Measurements from ENCODE around the gene INSIG1. TPM values are rescaled to one million over a fixed set of nuclear protein-coding genes. Genes with fewer than 3 reads are reported as not detected.
A peak's percentile ranks its signal among the peaks of the same experiment; 100 is the strongest.

The INSIG1 gene
- 114 and 316 TPM in 2 replicates for total RNA-seq (2012; rRNA removed)

- Histone ChIP-seq H3K36me3 (ENCODE audit: insufficient read depth, low read length) (peaks cover 20% of the 10 kb centered on the region), H3K9me3 (replicated peaks; ENCODE audit: low read length) (no peaks in the 10 kb centered on the region), H3K4me3 (ENCODE audit: low read length) (peak within 1 kb of the TSS; percentile 85), H3K4me1 (ENCODE audit: control insufficient read depth, insufficient read depth, low read length) (peaks cover 33% of the 10 kb centered on the region), H3K4me2 (ENCODE audit: low read length) (peak within 1 kb of the TSS; percentile 99), H3K9ac (ENCODE audit: low read depth, low read length) (peak within 1 kb of the TSS; percentile 90), H3K27me3 (ENCODE audit: control insufficient read depth, insufficient read depth, low read length) (no peaks in the 10 kb centered on the region)
Observed at GRCh38 chr7:155297517-155298287, at the start of gene INSIG1. INSIG1 (plus strand) TSS chr7:155297878; CDS start chr7:155298286, 408 bp downstream.

- Histone ChIP-seq H3K4me1 (ENCODE audit: control insufficient read depth, insufficient read depth, low read length) (peaks cover 10% of the 10 kb centered on the region), H3K4me3 (ENCODE audit: low read length) (no peak overlapping the region), H3K27me3 (ENCODE audit: control insufficient read depth, insufficient read depth, low read length) (peaks cover 13% of the 10 kb centered on the region), H3K36me3 (ENCODE audit: insufficient read depth, low read length) (no peaks in the 10 kb centered on the region), H3K9ac (ENCODE audit: low read depth, low read length) (no peak overlapping the region), H3K9me3 (replicated peaks; ENCODE audit: low read length) (no peaks in the 10 kb centered on the region), H3K4me2 (ENCODE audit: low read length) (no peak overlapping the region)
Observed at GRCh38 chr7:155248366-155248756, 49.3 kb upstream of the INSIG1 start.

- Histone ChIP-seq H3K27me3 (ENCODE audit: control insufficient read depth, insufficient read depth, low read length) (peaks cover 21% of the 10 kb centered on the region), H3K4me1 (ENCODE audit: control insufficient read depth, insufficient read depth, low read length) (peaks cover 10% of the 10 kb centered on the region), H3K4me3 (ENCODE audit: low read length) (no peak overlapping the region), H3K36me3 (ENCODE audit: insufficient read depth, low read length) (no peaks in the 10 kb centered on the region), H3K9ac (ENCODE audit: low read depth, low read length) (no peak overlapping the region), H3K4me2 (ENCODE audit: low read length) (no peak overlapping the region), H3K9me3 (replicated peaks; ENCODE audit: low read length) (no peaks in the 10 kb centered on the region)
Observed at GRCh38 chr7:155251831-155252230, 45.8 kb upstream of the INSIG1 start.

- Histone ChIP-seq H3K4me2 (ENCODE audit: low read length) (peak overlapping the region; percentile 6), H3K27me3 (ENCODE audit: control insufficient read depth, insufficient read depth, low read length) (peaks cover 21% of the 10 kb centered on the region), H3K9ac (ENCODE audit: low read depth, low read length) (no peak overlapping the region), H3K36me3 (ENCODE audit: insufficient read depth, low read length) (no peaks in the 10 kb centered on the region), H3K9me3 (replicated peaks; ENCODE audit: low read length) (no peaks in the 10 kb centered on the region), H3K4me3 (ENCODE audit: low read length) (no peak overlapping the region), H3K4me1 (ENCODE audit: control insufficient read depth, insufficient read depth, low read length) (peaks cover 16% of the 10 kb centered on the region)
Observed at GRCh38 chr7:155252444-155252887, 45.2 kb upstream of the INSIG1 start.

- Histone ChIP-seq H3K9ac (ENCODE audit: low read depth, low read length) (no peak overlapping the region), H3K4me1 (ENCODE audit: control insufficient read depth, insufficient read depth, low read length) (peaks cover 22% of the 10 kb centered on the region), H3K27me3 (ENCODE audit: control insufficient read depth, insufficient read depth, low read length) (peaks cover 21% of the 10 kb centered on the region), H3K4me2 (ENCODE audit: low read length) (peak overlapping the region; percentile 6), H3K36me3 (ENCODE audit: insufficient read depth, low read length) (no peaks in the 10 kb centered on the region), H3K4me3 (ENCODE audit: low read length) (no peak overlapping the region), H3K9me3 (replicated peaks; ENCODE audit: low read length) (no peaks in the 10 kb centered on the region)
Observed at GRCh38 chr7:155252892-155253501, 44.7 kb upstream of the INSIG1 start.

- peaks cover 21% of the 10 kb centered on the region for H3K27me3 ChIP-seq (ENCODE audit: control insufficient read depth, insufficient read depth, low read length)
- no peak overlapping the region for H3K9ac ChIP-seq (ENCODE audit: low read depth, low read length)
- H3K4me3 ChIP-seq (ENCODE audit: low read length): no peak overlapping the region
- H3K36me3 ChIP-seq (ENCODE audit: insufficient read depth, low read length): no peaks in the 10 kb centered on the region
- H3K4me1 ChIP-seq (ENCODE audit: control insufficient read depth, insufficient read depth, low read length): peaks cover 24% of the 10 kb centered on the region
- no peaks in the 10 kb centered on the region for H3K9me3 ChIP-seq (replicated peaks; ENCODE audit: low read length)
- H3K4me2 ChIP-seq (ENCODE audit: low read length): no peak overlapping the region
Observed at GRCh38 chr7:155254018-155254417, 43.7 kb upstream of the INSIG1 start.

- H3K27me3 ChIP-seq (ENCODE audit: control insufficient read depth, insufficient read depth, low read length): peaks cover 16% of the 10 kb centered on the region
- no peaks in the 10 kb centered on the region for H3K36me3 ChIP-seq (ENCODE audit: insufficient read depth, low read length)
- peaks cover 24% of the 10 kb centered on the region for H3K4me1 ChIP-seq (ENCODE audit: control insufficient read depth, insufficient read depth, low read length)
- H3K4me3 ChIP-seq (ENCODE audit: low read length): no peak overlapping the region
- H3K9me3 ChIP-seq (replicated peaks; ENCODE audit: low read length): no peaks in the 10 kb centered on the region
- H3K4me2 ChIP-seq (ENCODE audit: low read length): no peak overlapping the region
- H3K9ac ChIP-seq (ENCODE audit: low read depth, low read length): no peak overlapping the region
Observed at GRCh38 chr7:155255071-155255470, 42.6 kb upstream of the INSIG1 start.

GRCh38 chr7:155255621-155256020, 42.1 kb upstream of the INSIG1 start:
- no peaks in the 10 kb centered on the region for H3K9me3 ChIP-seq (replicated peaks; ENCODE audit: low read length)
- peaks cover 24% of the 10 kb centered on the region for H3K4me1 ChIP-seq (ENCODE audit: control insufficient read depth, insufficient read depth, low read length)
- no peak overlapping the region for H3K4me3 ChIP-seq (ENCODE audit: low read length)
- no peak overlapping the region for H3K9ac ChIP-seq (ENCODE audit: low read depth, low read length)
- H3K27me3 ChIP-seq (ENCODE audit: control insufficient read depth, insufficient read depth, low read length): peaks cover 16% of the 10 kb centered on the region
- H3K36me3 ChIP-seq (ENCODE audit: insufficient read depth, low read length): no peaks in the 10 kb centered on the region
- no peak overlapping the region for H3K4me2 ChIP-seq (ENCODE audit: low read length)

- no peak overlapping the region for H3K4me2 ChIP-seq (ENCODE audit: low read length)
- no peaks in the 10 kb centered on the region for H3K9me3 ChIP-seq (replicated peaks; ENCODE audit: low read length)
- no peaks in the 10 kb centered on the region for H3K36me3 ChIP-seq (ENCODE audit: insufficient read depth, low read length)
- no peak overlapping the region for H3K4me3 ChIP-seq (ENCODE audit: low read length)
- H3K27me3 ChIP-seq (ENCODE audit: control insufficient read depth, insufficient read depth, low read length): peaks cover 16% of the 10 kb centered on the region
- H3K9ac ChIP-seq (ENCODE audit: low read depth, low read length): no peak overlapping the region
- H3K4me1 ChIP-seq (ENCODE audit: control insufficient read depth, insufficient read depth, low read length): peaks cover 24% of the 10 kb centered on the region
Observed at GRCh38 chr7:155256081-155256760, 41.5 kb upstream of the INSIG1 start.

GRCh38 chr7:155256761-155257481, 40.8 kb upstream of the INSIG1 start:
- H3K4me1 ChIP-seq (ENCODE audit: control insufficient read depth, insufficient read depth, low read length): peaks cover 24% of the 10 kb centered on the region
- no peak overlapping the region for H3K4me3 ChIP-seq (ENCODE audit: low read length)
- no peaks in the 10 kb centered on the region for H3K9me3 ChIP-seq (replicated peaks; ENCODE audit: low read length)
- peak overlapping the region; percentile 75 for H3K9ac ChIP-seq (ENCODE audit: low read depth, low read length)
- H3K4me2 ChIP-seq (ENCODE audit: low read length): peak overlapping the region; percentile 72
- H3K36me3 ChIP-seq (ENCODE audit: insufficient read depth, low read length): no peaks in the 10 kb centered on the region
- peaks cover 16% of the 10 kb centered on the region for H3K27me3 ChIP-seq (ENCODE audit: control insufficient read depth, insufficient read depth, low read length)

All from skeletal muscle satellite cell (primary cell).